Panc1 (cell line): ENCODE data around the gene PRKCZ. TPM values are rescaled to one million over a fixed set of nuclear protein-coding genes. Genes with fewer than 3 reads are reported as not detected.

ENCODE experiments used
- ATAC-seq: fragments of 200-7000 bp; cut with Tn5 transposase; 2 replicates; pipeline ENCODE4 v1.9.1; 2020; ENCODE audit warnings: mild to moderate bottlenecking, moderate library complexity
- BruUV-seq: library from RNA; stranded (reverse); fragments of 400-500 nt; replicated peaks from 2 replicates; lab custom pipeline; 2021; lab: Mats Ljungman, UMichigan
- CTCF ChIA-PET: fragments of 300-600 bp; sonication (Branson Sonifier 250); formaldehyde crosslinking; loops from one replicate; lab custom pipeline; 2022; ENCODE audit warnings: antibody characterized with exemption; lab: Charles Lee
- POLR2A ChIA-PET: fragments of 300-600 bp; sonication (Branson Sonifier 250); formaldehyde crosslinking; loops from one replicate; lab custom pipeline; 2022; ENCODE audit warnings: antibody characterized with exemption; lab: Charles Lee
- DNase-seq: peaks from one replicate; pipeline ENCODE4 v3.0.0-alpha.2; 2010; ENCODE audit warnings: low read depth, low spot score
- H3K27ac ChIP-seq: 2 replicates; pipeline ENCODE4 v1.5.1; 2011; ENCODE audit warnings: mild to moderate bottlenecking, low read length, inconsistent platforms
- H3K27me3 ChIP-seq: fragments of 200-500 bp; sonication (Bioruptor generic); 2 replicates; pipeline ENCODE4 v1.6.0; 2014; ENCODE audit warnings: low read length, inconsistent platforms; ENCODE audit not compliant: control insufficient read depth, insufficient read depth
- H3K36me3 ChIP-seq: fragments of 200-500 bp; sonication (Bioruptor generic); 2 replicates; pipeline ENCODE4 v1.5.1; 2014; ENCODE audit warnings: inconsistent platforms, mild to moderate bottlenecking, low read length, moderate library complexity; ENCODE audit not compliant: control insufficient read depth, insufficient read depth
- H3K4me1 ChIP-seq: 2 replicates; pipeline ENCODE4 v1.5.1; 2011; ENCODE audit warnings: inconsistent platforms, mild to moderate bottlenecking, low read length, moderate library complexity; ENCODE audit not compliant: control insufficient read depth, insufficient read depth
- H3K4me3 ChIP-seq, 2 experiments: 2 replicates each; pipeline ENCODE4 v1.5.1; 2011 to 2012; ENCODE audit warnings: low read depth in 2 of 2, low read length in 2 of 2, mild to moderate bottlenecking in 2 of 2, inconsistent platforms in 1 of 2, moderate library complexity in 1 of 2
- H3K9me3 ChIP-seq: fragments of 200-500 bp; sonication (Bioruptor generic); 2 replicates; pipeline ENCODE4 v1.5.1; 2014; ENCODE audit warnings: low read depth, mild to moderate bottlenecking, inconsistent platforms, low read length, moderate library complexity; ENCODE audit not compliant: control insufficient read depth, insufficient read depth
- POLR2AphosphoS5 ChIP-seq: IDR thresholded peaks from 2 replicates; pipeline ENCODE4 v1.6.1; 2012; ENCODE audit warnings: mild to moderate bottlenecking, low read depth, low read length, moderate library complexity
- SIN3A ChIP-seq: IDR thresholded peaks from 2 replicates; pipeline ENCODE4 v1.6.1; 2012; ENCODE audit warnings: low read depth, mild to moderate bottlenecking, low read length, moderate library complexity, borderline replicate concordance; ENCODE audit not compliant: insufficient read depth
- TCF7L2 ChIP-seq: IDR thresholded peaks from 2 replicates; pipeline ENCODE4 v1.6.1; 2011; ENCODE audit warnings: mild to moderate bottlenecking, low read depth, low read length, inconsistent platforms
- in situ Hi-C: cut with HindIII; loops from 2 replicates; pipeline ENCODE4 v1.10.0; 2016; ENCODE audit warnings: low sequenced_read_pairs, low pct_unique_long_range_greater_than_20kb
- intact Hi-C: fragments of 100-400 bp; cut with micrococcal nuclease; formaldehyde crosslinking; loops from one replicate; pipeline ENCODE4 v1.10.0; 2022; ENCODE audit not compliant: unreplicated experiment
- total RNA-seq: library from RNA; stranded (reverse); gene quantifications from one replicate; pipeline ENCODE4 v1.2.1, GENCODE V29; 2021; ENCODE audit not compliant: unreplicated experiment
- TF ChIP-seq, protein P1 (sequence below), 2 experiments: IDR thresholded peaks; 2 replicates each; pipeline ENCODE4 v1.6.1; 2011 to 2012; ENCODE audit warnings: low read depth in 2 of 2, control low read depth in 1 of 2, low read length in 1 of 2, mild to moderate bottlenecking in 1 of 2, moderate library complexity in 1 of 2; ENCODE audit not compliant: insufficient read depth in 1 of 2
- TF ChIP-seq, protein P2 (sequence below): fragments of 450-650 bp; IDR thresholded peaks from 2 replicates; pipeline ENCODE4 v1.5.1; 2017; ENCODE audit warnings: mild to moderate bottlenecking

Gene PRKCZ
- total RNA-seq, 1 experiment from 2014 or later, result 26.7 TPM

DNA sequence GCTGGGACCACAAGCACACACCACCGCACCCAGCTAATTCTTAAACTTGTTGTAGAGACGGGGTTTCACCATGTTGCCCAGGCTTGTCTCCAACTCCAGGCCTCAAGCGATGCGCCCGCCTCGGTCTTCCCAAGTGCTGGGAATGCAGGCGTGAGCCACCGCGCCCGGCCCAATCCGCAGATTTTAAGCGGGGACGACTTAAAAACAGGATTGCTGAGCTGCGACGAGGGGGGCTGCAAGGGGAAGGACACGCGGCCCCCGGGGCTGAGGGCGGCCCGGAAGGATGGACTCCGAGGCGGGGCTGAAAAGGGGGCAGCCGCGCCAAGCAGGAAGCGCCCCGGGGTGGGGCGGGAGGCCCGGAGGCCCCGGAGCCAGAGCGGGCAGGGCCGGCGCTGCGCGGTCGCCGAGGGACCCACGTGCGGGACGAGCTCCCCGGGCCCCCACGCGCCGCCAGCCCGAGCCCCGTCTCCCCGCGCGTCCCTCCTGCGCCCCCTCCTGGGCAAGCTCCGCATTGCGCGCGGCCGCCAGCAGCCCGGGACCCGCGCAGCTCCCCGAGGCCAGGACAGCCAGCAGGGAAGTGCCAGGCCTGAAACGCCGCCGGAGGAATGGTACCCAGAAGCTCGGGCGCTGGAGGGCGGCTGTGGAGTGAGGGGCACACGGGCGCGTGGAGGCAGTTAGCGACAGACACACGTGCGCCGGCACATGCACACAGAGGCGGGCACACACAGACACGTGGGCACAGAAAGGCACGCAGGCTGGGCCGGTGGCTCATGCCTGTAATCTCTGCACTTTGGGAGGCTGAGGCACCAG lies 5.5 kb upstream of the PRKCZ start:
- Histone ChIP-seq H3K27ac (no peak overlapping the region), H3K27me3 (no peaks in the 10 kb centered on the region), H3K36me3 (no peaks in the 10 kb centered on the region), H3K4me3 (peak overlapping the region; percentile 30 to 41), H3K4me1 (peaks cover 4% of the 10 kb centered on the region; the same call in 1 of the 2 replicates), H3K9me3 (no peaks in the 10 kb centered on the region)
- ChIA-PET POLR2A (interaction anchor here (0.9 kb wide), 1 partner anchor 98 kb away, joined by 3 read pairs; no protein-coding TSS in a partner anchor), CTCF (interaction anchor here (0.7 to 1.5 kb wide), 11 partner anchors 9 to 116 kb away, joined by 3 to 31 read pairs (median 3); no protein-coding TSS in a partner anchor)
- DNase-seq (no peak), ATAC-seq (peak; percentile 69)
- intact Hi-C loops, result loop anchor here (2.0 to 5.0 kb wide), 2 partner anchors 84 to 102 kb away; no protein-coding TSS in a partner anchor
- BruUV-seq, result no TSS peak
- in situ Hi-C loops, result no loop called here
- TF ChIP-seq, protein P1, sequence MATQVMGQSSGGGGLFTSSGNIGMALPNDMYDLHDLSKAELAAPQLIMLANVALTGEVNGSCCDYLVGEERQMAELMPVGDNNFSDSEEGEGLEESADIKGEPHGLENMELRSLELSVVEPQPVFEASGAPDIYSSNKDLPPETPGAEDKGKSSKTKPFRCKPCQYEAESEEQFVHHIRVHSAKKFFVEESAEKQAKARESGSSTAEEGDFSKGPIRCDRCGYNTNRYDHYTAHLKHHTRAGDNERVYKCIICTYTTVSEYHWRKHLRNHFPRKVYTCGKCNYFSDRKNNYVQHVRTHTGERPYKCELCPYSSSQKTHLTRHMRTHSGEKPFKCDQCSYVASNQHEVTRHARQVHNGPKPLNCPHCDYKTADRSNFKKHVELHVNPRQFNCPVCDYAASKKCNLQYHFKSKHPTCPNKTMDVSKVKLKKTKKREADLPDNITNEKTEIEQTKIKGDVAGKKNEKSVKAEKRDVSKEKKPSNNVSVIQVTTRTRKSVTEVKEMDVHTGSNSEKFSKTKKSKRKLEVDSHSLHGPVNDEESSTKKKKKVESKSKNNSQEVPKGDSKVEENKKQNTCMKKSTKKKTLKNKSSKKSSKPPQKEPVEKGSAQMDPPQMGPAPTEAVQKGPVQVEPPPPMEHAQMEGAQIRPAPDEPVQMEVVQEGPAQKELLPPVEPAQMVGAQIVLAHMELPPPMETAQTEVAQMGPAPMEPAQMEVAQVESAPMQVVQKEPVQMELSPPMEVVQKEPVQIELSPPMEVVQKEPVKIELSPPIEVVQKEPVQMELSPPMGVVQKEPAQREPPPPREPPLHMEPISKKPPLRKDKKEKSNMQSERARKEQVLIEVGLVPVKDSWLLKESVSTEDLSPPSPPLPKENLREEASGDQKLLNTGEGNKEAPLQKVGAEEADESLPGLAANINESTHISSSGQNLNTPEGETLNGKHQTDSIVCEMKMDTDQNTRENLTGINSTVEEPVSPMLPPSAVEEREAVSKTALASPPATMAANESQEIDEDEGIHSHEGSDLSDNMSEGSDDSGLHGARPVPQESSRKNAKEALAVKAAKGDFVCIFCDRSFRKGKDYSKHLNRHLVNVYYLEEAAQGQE (IDR thresholded peaks at IDR 0.05; ENCODE audit: insufficient read depth in 1 of 2, low read depth in 2 of 2, low read length in 1 of 2), result no peak
- TF ChIP-seq, protein P2, sequence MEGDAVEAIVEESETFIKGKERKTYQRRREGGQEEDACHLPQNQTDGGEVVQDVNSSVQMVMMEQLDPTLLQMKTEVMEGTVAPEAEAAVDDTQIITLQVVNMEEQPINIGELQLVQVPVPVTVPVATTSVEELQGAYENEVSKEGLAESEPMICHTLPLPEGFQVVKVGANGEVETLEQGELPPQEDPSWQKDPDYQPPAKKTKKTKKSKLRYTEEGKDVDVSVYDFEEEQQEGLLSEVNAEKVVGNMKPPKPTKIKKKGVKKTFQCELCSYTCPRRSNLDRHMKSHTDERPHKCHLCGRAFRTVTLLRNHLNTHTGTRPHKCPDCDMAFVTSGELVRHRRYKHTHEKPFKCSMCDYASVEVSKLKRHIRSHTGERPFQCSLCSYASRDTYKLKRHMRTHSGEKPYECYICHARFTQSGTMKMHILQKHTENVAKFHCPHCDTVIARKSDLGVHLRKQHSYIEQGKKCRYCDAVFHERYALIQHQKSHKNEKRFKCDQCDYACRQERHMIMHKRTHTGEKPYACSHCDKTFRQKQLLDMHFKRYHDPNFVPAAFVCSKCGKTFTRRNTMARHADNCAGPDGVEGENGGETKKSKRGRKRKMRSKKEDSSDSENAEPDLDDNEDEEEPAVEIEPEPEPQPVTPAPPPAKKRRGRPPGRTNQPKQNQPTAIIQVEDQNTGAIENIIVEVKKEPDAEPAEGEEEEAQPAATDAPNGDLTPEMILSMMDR, result peak; percentile 99
- TF ChIP-seq SIN3A, result no peak
- no peak for TF ChIP-seq POLR2AphosphoS5
- TF ChIP-seq TCF7L2, result no peak

DNA sequence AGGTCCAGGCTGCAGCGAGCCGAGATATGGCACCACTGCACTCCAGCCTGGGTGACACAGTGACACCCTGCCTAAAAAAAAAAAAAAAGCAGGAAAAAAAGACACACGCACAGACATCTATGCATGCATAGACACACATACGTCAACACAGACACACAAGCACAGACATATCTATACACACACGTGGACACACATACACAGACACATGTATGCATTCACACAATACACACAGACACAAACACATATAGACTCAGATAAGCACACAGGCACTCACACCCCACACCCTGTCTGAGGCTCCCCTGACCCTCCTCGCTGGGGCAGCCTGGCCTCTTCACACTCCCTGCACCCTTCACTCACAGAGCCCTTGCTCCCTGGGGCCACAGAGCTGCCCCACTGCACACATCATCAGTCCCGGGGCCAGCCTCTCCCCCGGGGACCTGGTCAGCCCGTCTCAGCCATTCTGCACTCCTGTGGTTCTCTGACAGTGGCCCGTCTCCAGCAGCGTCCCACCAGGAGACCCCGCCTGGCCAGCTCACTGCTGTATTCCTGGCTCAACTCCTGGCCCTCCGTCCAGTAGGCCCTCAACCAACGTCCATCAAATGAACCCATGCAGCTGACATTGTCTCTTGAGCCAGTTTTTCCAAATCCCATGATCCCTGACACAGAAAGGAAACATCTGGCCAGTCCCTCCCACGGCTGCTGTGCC lies 4.6 kb upstream of the PRKCZ start:
- Histone ChIP-seq H3K27me3 (no peaks in the 10 kb centered on the region), H3K36me3 (no peaks in the 10 kb centered on the region; the same call in 1 of the 2 replicates), H3K27ac (no peak overlapping the region), H3K4me3 (no peak overlapping the region), H3K4me1 (peaks cover 4% of the 10 kb centered on the region; the same call in 1 of the 2 replicates), H3K9me3 (no peaks in the 10 kb centered on the region)
- no TSS peak for BruUV-seq
- no peak for ATAC-seq
- DNase-seq, result no peak
- CTCF ChIA-PET, result interaction anchor here (0.8 to 1.5 kb wide), 7 partner anchors 10 to 102 kb away, joined by 3 to 31 read pairs (median 6); no protein-coding TSS in a partner anchor
- TF ChIP-seq POLR2AphosphoS5, result no peak
- TF ChIP-seq, protein P2, result no peak
- TF ChIP-seq, protein P1 (IDR thresholded peaks at IDR 0.05; ENCODE audit: insufficient read depth in 1 of 2, low read depth in 2 of 2, low read length in 1 of 2), result no peak
- TF ChIP-seq SIN3A, result no peak
- no peak for TF ChIP-seq TCF7L2
- in situ Hi-C loops (no loop called here), intact Hi-C loops (loop anchor here (2.0 to 5.0 kb wide), 2 partner anchors 85 to 103 kb away; no protein-coding TSS in a partner anchor)
- POLR2A ChIA-PET, result interaction anchor here (0.9 kb wide), 1 partner anchor 99 kb away, joined by 3 read pairs; no protein-coding TSS in a partner anchor
